Body of pancreas (tissue), 4 donors: ENCODE measurements around the gene PAPOLG.
A peak's percentile ranks its signal among the peaks of the same experiment; 100 is the strongest.

ENCODE experiments used
- CTCF ChIP-seq, 7 experiments: fragments of 450-650 bp in 4 of 7; fragments of 200-600 bp in 3 of 7; sonication (generic) in 3 of 7; IDR thresholded peaks; one replicate each; pipeline ENCODE4 v1.5.1; 2016 to 2019; ENCODE audit warnings: antibody characterized with exemption in 7 of 7
- POLR2A ChIP-seq, 3 donors: fragments of 450-650 bp; IDR thresholded peaks; one replicate each; pipeline ENCODE4 v1.6.1; 2016; ENCODE audit warnings: antibody characterized with exemption in 3 of 3, mild to moderate bottlenecking in 2 of 3

- TF ChIP-seq POLR2A (IDR thresholded peaks at IDR 0.05) (peak in 1 of 3 donors; percentile 37), CTCF (IDR thresholded peaks at IDR 0.05) (no peak)
Observed at GRCh38 chr2:60710707-60711106, 45.4 kb upstream of the PAPOLG start.
